ENCODE data around the gene PTPMT1. TPM values are rescaled to one million over a fixed set of nuclear protein-coding genes. Genes with fewer than 3 reads are reported as not detected.

PTPMT1 gene
- total and polyA plus RNA-seq, 10 donors: 26.1 to 101 (median 44.2) TPM

- intact Hi-C loops (cut with DNase I; ENCODE audit: low total_unique reads): no loop called here
- Histone ChIP-seq H3K4me1 (peaks cover 0 to 3% (median under 1%) of the 10 kb centered on the region in 6 donors), H3K27me3 (replicated peaks in 1 of 7) (no peaks in the 10 kb centered on the region), H3K36me3 (peaks cover 0 to 62% (median 42%) of the 10 kb centered on the region in 6 donors), H3K4me3 (no peak overlapping the region), H3K27ac (no peak overlapping the region), H3K9me3 (no peaks in the 10 kb centered on the region)
- 82 to 90% (median 88%) methylated on average over 10 of the region's 10 CpGs for WGBS, 5 donors
- DNase-seq: no peak
- TF ChIP-seq POLR2A (IDR thresholded peaks at IDR 0.05) (no peak), CTCF (IDR thresholded peaks at IDR 0.05 in 8 of 11, conservative IDR thresholded peaks at IDR 0.05 in 3 of 11) (peak in 4 of 11 experiments; percentile 16 to 41 (median 20))
Observed at GRCh38 chr11:47616726-47617416, 51.5 kb downstream of the PTPMT1 start.

- Histone ChIP-seq H3K27me3 (replicated peaks in 1 of 7) (no peaks in the 10 kb centered on the region), H3K27ac (no peak overlapping the region), H3K9me3 (no peaks in the 10 kb centered on the region), H3K36me3 (peaks cover 0 to 68% (median 47%) of the 10 kb centered on the region in 6 donors), H3K4me1 (no peaks in the 10 kb centered on the region), H3K4me3 (no peak overlapping the region)
- intact Hi-C loops (cut with DNase I; ENCODE audit: low total_unique reads): no loop called here
- TF ChIP-seq POLR2A (IDR thresholded peaks at IDR 0.05): no peak
- TF ChIP-seq POLR2AphosphoS5 (IDR thresholded peaks at IDR 0.05): no peak
- TF ChIP-seq CTCF (IDR thresholded peaks at IDR 0.05 in 8 of 11, conservative IDR thresholded peaks at IDR 0.05 in 3 of 11): no peak
- WGBS, 5 donors: 39 to 60% (median 46%) methylated on average over 3 of the region's 3 CpGs
- DNase-seq: no peak
Observed at GRCh38 chr11:47617417-47617809, 52.0 kb downstream of the PTPMT1 start.

GRCh38 chr11:47620836-47621378, 55.5 kb downstream of the PTPMT1 start:
- 86 to 98% (median 88%) methylated on average over 2 of the region's 2 CpGs for WGBS, 5 donors
- no peak for TF ChIP-seq CTCF (IDR thresholded peaks at IDR 0.05 in 8 of 11, conservative IDR thresholded peaks at IDR 0.05 in 3 of 11)
- no peak for TF ChIP-seq POLR2A (IDR thresholded peaks at IDR 0.05)
- no peak for TF ChIP-seq POLR2AphosphoS5 (IDR thresholded peaks at IDR 0.05)
- DNase-seq: no peak
- Histone ChIP-seq H3K36me3 (peaks cover 2 to 100% (median 78%) of the 10 kb centered on the region in 6 donors), H3K4me3 (no peak overlapping the region), H3K9me3 (no peaks in the 10 kb centered on the region), H3K4me1 (no peaks in the 10 kb centered on the region), H3K27me3 (replicated peaks in 1 of 7) (no peaks in the 10 kb centered on the region), H3K27ac (no peak overlapping the region)
- intact Hi-C loops (cut with DNase I; ENCODE audit: low total_unique reads): no loop called here

Small RNA genes within 50 kb of the gene (small RNA-seq; reads per million reads assigned to genes)
- gene RN7SL652P (0 reads per million in 4 donors), gene RNU5E-10P (0 reads per million in 4 donors)

Other genes starting within 250 kb of the PTPMT1 start
- 1 to 10 TPM in 5 of 7 donors, under 1 TPM in 2; 0.91 to 4.7 (median 1.5) TPM for gene MYBPC3, start 212.9 kb upstream of the PTPMT1 start, total RNA-seq
- gene MYBPC3, start 212.9 kb upstream of the PTPMT1 start, polyA plus RNA-seq: 1 to 10 TPM in 2 of 3 donors, under 1 TPM in 1; 0.49 to 2.2 (median 1.4) TPM
- gene SPI1, start 187.1 kb upstream of the PTPMT1 start, total RNA-seq: 100 to 1,000 TPM in 6 of 7 donors, 10 to 100 TPM in 1; 95.7 to 366 (median 198) TPM
- gene SPI1, start 187.1 kb upstream of the PTPMT1 start, polyA plus RNA-seq: 100 to 1,000 TPM in 1 of 3 donors, 10 to 100 TPM in 2; 84.2 to 128 (median 91.8) TPM
- gene SLC39A13, start 157.0 kb upstream of the PTPMT1 start, total RNA-seq: 10 to 100 TPM; 26.3 to 48.4 (median 43.2) TPM
- gene SLC39A13, start 157.0 kb upstream of the PTPMT1 start, polyA plus RNA-seq: 10 to 100 TPM; 21.7 to 40.2 (median 26.0) TPM
- 10 to 100 TPM; 59.7 to 80.8 (median 66.4) TPM for gene PSMC3, start 139.2 kb upstream of the PTPMT1 start, total RNA-seq
- gene PSMC3, start 139.2 kb upstream of the PTPMT1 start, polyA plus RNA-seq: 100 to 1,000 TPM in 1 of 3 donors, 10 to 100 TPM in 2; 64.3 to 105 (median 90.0) TPM
- gene RAPSN, start 116.5 kb upstream of the PTPMT1 start, total RNA-seq: 1 to 10 TPM in 3 of 7 donors, under 1 TPM in 2, not detected in 2; 0.42 to 1.6 (median 1.2) TPM
- 1 to 10 TPM in 1 of 3 donors, under 1 TPM in 2; 0.53 to 1.5 (median 0.74) TPM for gene RAPSN, start 116.5 kb upstream of the PTPMT1 start, polyA plus RNA-seq
- gene CELF1, start 12.5 kb upstream of the PTPMT1 start, total RNA-seq: 100 to 1,000 TPM; 107 to 171 (median 122) TPM
- gene CELF1, start 12.5 kb upstream of the PTPMT1 start, polyA plus RNA-seq: 10 to 100 TPM; 18.5 to 39.2 (median 30.9) TPM
- gene KBTBD4, start 13.4 kb downstream of the PTPMT1 start, total RNA-seq: 10 to 100 TPM; 14.3 to 22.4 (median 19.4) TPM
- gene KBTBD4, start 13.4 kb downstream of the PTPMT1 start, polyA plus RNA-seq: 10 to 100 TPM in 1 of 3 donors, 1 to 10 TPM in 2; 8.7 to 13.3 (median 9.7) TPM
- 10 to 100 TPM; 53.1 to 76.7 (median 68.5) TPM for gene NDUFS3, start 13.5 kb downstream of the PTPMT1 start, total RNA-seq
- gene NDUFS3, start 13.5 kb downstream of the PTPMT1 start, polyA plus RNA-seq: 100 to 1,000 TPM; 122 to 141 (median 137) TPM
- gene FAM180B, start 21.1 kb downstream of the PTPMT1 start, total RNA-seq: not detected
- gene FAM180B, start 21.1 kb downstream of the PTPMT1 start, polyA plus RNA-seq: under 1 TPM in 2 of 3 donors, not detected in 1; 0.07 to 0.22 TPM
- gene C1QTNF4, start 28.8 kb downstream of the PTPMT1 start, total RNA-seq: 1 to 10 TPM in 2 of 7 donors, under 1 TPM in 5; 0.41 to 2.5 (median 0.93) TPM
- gene C1QTNF4, start 28.8 kb downstream of the PTPMT1 start, polyA plus RNA-seq: 1 to 10 TPM; 1.6 to 1.9 (median 1.8) TPM
- gene MTCH2, start 77.0 kb downstream of the PTPMT1 start, total RNA-seq: 10 to 100 TPM; 22.0 to 47.1 (median 35.0) TPM
- 10 to 100 TPM; 21.5 to 39.3 (median 38.0) TPM for gene MTCH2, start 77.0 kb downstream of the PTPMT1 start, polyA plus RNA-seq
- 1 to 10 TPM; 1.1 to 5.1 (median 2.2) TPM for gene AGBL2, start 149.8 kb downstream of the PTPMT1 start, total RNA-seq
- 1 to 10 TPM; 2.0 to 3.6 (median 2.9) TPM for gene AGBL2, start 149.8 kb downstream of the PTPMT1 start, polyA plus RNA-seq
- gene FNBP4, start 201.7 kb downstream of the PTPMT1 start, total RNA-seq: 100 to 1,000 TPM; 114 to 217 (median 157) TPM
- gene FNBP4, start 201.7 kb downstream of the PTPMT1 start, polyA plus RNA-seq: 10 to 100 TPM; 32.0 to 59.2 (median 51.2) TPM